ENCODE results near the gene CAPNS1.

The CAPNS1 gene

DNA sequence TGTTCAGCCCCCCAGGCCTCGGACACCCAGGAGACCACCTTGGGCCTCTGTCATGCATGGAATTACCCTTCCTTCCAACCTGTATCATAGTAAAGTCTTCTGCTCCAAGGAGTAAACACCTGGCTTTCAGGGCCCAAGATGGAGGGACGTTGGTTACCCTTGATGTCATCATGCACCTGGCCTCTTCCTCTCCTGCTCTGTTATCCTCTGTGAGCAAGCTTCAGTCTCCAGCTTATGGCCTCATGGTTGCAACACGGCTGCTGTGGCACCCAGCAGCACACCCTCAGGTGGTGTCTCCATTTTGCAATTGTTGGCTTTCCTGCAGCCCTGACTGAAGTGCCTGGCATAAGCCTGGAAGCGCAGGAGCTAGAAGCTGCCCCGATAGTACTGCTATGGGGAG lies 32.9 kb upstream of the CAPNS1 start:
- no peak overlapping the region for H3K4me3 ChIP-seq (ENCODE audit: control insufficient read depth, low read depth, low read length)
- TF ChIP-seq, protein P1, sequence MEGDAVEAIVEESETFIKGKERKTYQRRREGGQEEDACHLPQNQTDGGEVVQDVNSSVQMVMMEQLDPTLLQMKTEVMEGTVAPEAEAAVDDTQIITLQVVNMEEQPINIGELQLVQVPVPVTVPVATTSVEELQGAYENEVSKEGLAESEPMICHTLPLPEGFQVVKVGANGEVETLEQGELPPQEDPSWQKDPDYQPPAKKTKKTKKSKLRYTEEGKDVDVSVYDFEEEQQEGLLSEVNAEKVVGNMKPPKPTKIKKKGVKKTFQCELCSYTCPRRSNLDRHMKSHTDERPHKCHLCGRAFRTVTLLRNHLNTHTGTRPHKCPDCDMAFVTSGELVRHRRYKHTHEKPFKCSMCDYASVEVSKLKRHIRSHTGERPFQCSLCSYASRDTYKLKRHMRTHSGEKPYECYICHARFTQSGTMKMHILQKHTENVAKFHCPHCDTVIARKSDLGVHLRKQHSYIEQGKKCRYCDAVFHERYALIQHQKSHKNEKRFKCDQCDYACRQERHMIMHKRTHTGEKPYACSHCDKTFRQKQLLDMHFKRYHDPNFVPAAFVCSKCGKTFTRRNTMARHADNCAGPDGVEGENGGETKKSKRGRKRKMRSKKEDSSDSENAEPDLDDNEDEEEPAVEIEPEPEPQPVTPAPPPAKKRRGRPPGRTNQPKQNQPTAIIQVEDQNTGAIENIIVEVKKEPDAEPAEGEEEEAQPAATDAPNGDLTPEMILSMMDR (IDR thresholded peaks at IDR 0.05; ENCODE audit: control insufficient read depth, insufficient read depth, low read depth, low read length, missing control alignments): no peak
- DNase-seq (ENCODE audit: low read depth): no peak

DNA sequence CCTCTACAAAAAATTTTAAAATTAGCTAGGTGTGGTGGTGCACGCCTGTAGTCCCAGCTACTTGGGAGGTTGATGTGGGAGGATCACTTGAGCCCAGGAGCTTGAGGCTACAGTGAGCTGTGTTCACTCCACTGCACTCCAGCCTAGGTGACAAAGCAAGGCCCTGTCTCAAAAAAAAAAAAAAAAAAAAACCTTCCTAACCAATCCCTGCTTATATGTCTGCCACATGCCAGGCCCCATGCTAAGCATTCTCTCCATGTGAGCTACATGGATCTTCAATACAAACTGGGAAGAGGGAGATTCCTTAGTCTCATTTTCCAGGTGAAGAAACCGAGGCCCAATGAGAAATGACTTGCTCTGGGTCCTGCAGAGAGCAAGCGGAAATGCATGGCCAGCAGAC lies 31.2 kb upstream of the CAPNS1 start:
- no peak overlapping the region for H3K4me3 ChIP-seq (ENCODE audit: control insufficient read depth, low read depth, low read length)
- DNase-seq (ENCODE audit: low read depth): no peak
- TF ChIP-seq, protein P1 (IDR thresholded peaks at IDR 0.05; ENCODE audit: control insufficient read depth, insufficient read depth, low read depth, low read length, missing control alignments): no peak

DNA sequence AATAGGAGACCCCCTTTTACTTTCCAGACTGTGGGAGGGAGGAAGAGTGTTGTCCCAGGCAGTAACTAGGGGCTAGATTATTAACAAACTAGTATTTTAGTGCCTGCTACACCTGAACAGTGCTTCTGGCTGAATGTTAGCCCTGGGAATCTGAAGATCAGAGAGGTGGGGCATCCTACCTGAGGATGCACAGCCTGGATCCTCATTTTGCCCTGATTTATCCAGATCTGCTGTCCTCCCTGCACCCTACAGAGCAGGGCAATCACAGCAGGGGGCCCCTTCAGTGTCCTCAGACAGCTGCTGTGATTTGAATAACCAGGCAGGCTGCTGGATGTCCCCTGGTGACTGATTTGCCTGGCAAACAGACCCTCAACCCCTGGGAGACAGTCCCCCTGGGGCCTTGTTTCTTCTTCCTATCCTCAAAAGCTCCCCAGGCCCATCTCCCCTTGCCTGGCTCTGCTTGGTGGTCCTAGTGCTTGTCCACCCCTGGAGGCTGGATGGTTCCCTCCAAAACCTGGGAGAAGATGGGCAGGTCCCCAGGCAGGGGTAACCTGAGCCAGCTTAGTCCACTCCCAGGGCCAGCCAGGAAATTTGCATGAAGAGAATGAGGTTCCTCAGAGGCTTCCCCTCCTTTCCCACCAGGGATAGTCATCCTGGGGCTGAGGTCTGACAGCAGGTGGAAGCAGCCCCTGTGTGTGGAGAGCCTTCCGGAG lies 29.2 kb upstream of the CAPNS1 start, which contains the start of gene OVOL3:
OVOL3 (plus strand) TSS at position 657 of the 713 bp plus-strand sequence. CDS start 60 bp downstream, outside the sequence.
- no peak within 1 kb of the TSS for H3K4me3 ChIP-seq (ENCODE audit: control insufficient read depth, low read depth, low read length)
- TF ChIP-seq, protein P1 (IDR thresholded peaks at IDR 0.05; ENCODE audit: control insufficient read depth, insufficient read depth, low read depth, low read length, missing control alignments): no peak
- DNase-seq (ENCODE audit: low read depth): no peak

DNA sequence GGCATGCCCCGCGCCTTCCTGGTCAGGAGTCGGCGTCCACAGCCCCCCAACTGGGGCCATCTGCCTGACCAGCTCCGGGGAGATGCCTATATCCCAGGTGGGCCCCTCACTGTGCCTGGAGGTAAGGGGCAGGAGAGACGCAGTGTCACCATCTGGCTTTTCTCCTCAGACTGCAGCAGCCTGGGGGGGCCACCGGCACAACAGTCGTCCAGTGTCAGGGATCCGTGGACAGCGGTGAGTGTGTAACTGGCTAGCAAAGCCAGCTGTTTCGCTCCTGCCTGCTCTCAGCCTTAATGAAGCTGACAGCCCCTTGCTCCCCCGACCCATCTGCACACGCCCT lies 28.7 kb upstream of the CAPNS1 start:
- no peak overlapping the region for H3K4me3 ChIP-seq (ENCODE audit: control insufficient read depth, low read depth, low read length)
- TF ChIP-seq, protein P1 (IDR thresholded peaks at IDR 0.05; ENCODE audit: control insufficient read depth, insufficient read depth, low read depth, low read length, missing control alignments): no peak
- DNase-seq (ENCODE audit: low read depth): no peak

DNA sequence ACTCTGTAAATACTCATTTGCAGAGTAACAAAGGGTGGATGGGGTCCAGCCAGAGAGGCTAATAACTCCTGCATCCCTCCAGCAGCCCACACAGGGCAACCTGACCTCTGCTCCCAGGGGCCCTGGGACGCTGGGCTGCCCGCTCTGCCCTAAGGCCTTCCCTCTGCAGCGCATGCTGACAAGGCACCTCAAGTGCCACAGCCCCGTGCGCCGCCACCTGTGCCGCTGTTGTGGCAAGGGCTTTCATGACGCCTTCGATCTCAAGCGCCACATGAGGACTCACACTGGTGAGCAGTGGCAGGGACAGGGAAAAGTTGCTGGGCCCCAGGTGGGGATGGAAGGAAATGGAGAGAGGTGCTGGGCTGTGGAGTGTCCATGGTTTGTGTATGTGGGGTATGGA lies 27.2 kb upstream of the CAPNS1 start:
- DNase-seq (ENCODE audit: low read depth): no peak
- TF ChIP-seq, protein P1 (IDR thresholded peaks at IDR 0.05; ENCODE audit: control insufficient read depth, insufficient read depth, low read depth, low read length, missing control alignments): no peak
- no peak overlapping the region for H3K4me3 ChIP-seq (ENCODE audit: control insufficient read depth, low read depth, low read length)

DNA sequence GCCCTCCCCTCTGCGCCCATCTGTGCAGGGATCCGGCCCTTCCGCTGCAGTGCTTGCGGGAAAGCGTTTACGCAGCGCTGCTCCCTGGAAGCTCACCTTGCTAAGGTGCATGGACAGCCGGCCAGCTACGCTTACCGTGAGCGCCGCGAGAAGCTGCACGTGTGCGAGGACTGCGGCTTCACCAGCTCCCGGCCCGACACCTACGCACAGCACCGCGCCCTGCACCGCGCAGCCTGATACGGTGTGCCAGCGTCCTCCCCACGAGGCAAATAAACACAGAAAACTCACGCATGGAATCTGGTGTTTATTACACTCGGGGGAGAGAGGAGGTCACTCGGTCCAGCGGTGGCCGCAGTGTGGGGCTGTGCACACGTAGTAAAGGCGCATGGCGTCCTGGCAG lies 26.4 kb upstream of the CAPNS1 start:
- peak overlapping the region; percentile 84; the same call in 1 of the 2 replicates for H3K4me3 ChIP-seq (ENCODE audit: control insufficient read depth, low read depth, low read length)
- TF ChIP-seq, protein P1 (IDR thresholded peaks at IDR 0.05; ENCODE audit: control insufficient read depth, insufficient read depth, low read depth, low read length, missing control alignments): no peak
- no peak for DNase-seq (ENCODE audit: low read depth)

All from AG09309 (cell line).